CD4-positive, alpha-beta T cell (primary cell): ENCODE results near the gene PTPRO. TPM values are rescaled to one million over a fixed set of nuclear protein-coding genes. Genes with fewer than 3 reads are reported as not detected.

Experiments used
- ATAC-seq: fragments of 200-7000 bp; cut with Tn5 transposase; one replicate; pipeline ENCODE4 v1.10.0; 2022; ENCODE audit warnings: mild to moderate bottlenecking; ENCODE audit not compliant: poor library complexity
- CTCF ChIA-PET: fragments of 350-600 bp; sonication (Branson Sonifier 250); formaldehyde crosslinking; loops from one replicate; lab custom pipeline; 2021; ENCODE audit warnings: antibody characterized with exemption, inconsistent platforms; lab: Charles Lee
- POLR2A ChIA-PET: fragments of 350-600 bp; sonication (Branson Sonifier 250); formaldehyde crosslinking; loops from one replicate; lab custom pipeline; 2021; ENCODE audit warnings: antibody characterized with exemption, inconsistent platforms; lab: Charles Lee
- DNase-seq, 14 experiments: peaks; one replicate each; pipeline ENCODE4 v3.0.0-alpha.2; 2013 to 2020; ENCODE audit warnings: mixed read lengths in 2 of 14
- H3K27ac ChIP-seq, 2 donors: one replicate each; pipeline versions ENCODE4 v1.5.1 to v1.7.0; 2013; ENCODE audit warnings: low read length in 2 of 2, low read depth in 1 of 2, mild to moderate bottlenecking in 1 of 2
- H3K27me3 ChIP-seq, 2 experiments: 1 replicate in 1 of 2; 2 replicates in 1 of 2; pipeline versions ENCODE4 v1.6.1 to v1.7.0; 2013; ENCODE audit warnings: low read length in 2 of 2, control low read depth in 1 of 2, mild to moderate bottlenecking in 1 of 2, moderate library complexity in 1 of 2; ENCODE audit not compliant: insufficient read depth in 2 of 2, control insufficient read depth in 1 of 2
- H3K36me3 ChIP-seq: one replicate; pipeline ENCODE4 v1.6.1; 2013; ENCODE audit warnings: low read length, control low read depth; ENCODE audit not compliant: insufficient read depth
- H3K4me1 ChIP-seq: one replicate; pipeline ENCODE4 v1.6.1; 2013; ENCODE audit warnings: low read length, control low read depth; ENCODE audit not compliant: insufficient read depth
- H3K4me3 ChIP-seq: one replicate; pipeline ENCODE4 v1.5.1; 2013; ENCODE audit warnings: mild to moderate bottlenecking, low read length, moderate library complexity
- H3K9me3 ChIP-seq, 2 experiments: 1 replicate in 1 of 2; 2 replicates in 1 of 2; pipeline versions ENCODE4 v1.6.1 to v1.7.0; 2013; ENCODE audit warnings: low read length in 2 of 2, mild to moderate bottlenecking in 2 of 2, control low read depth in 1 of 2, moderate library complexity in 1 of 2; ENCODE audit not compliant: control insufficient read depth in 1 of 2, insufficient read depth in 1 of 2
- H3K27ac Mint-ChIP-seq: one replicate; pipeline ENCODE4 v1.8.0; 2020; ENCODE audit warnings: mixed read lengths
- H3K27me3 Mint-ChIP-seq: one replicate; pipeline ENCODE4 v1.8.0; 2021; ENCODE audit warnings: mixed read lengths
- H3K36me3 Mint-ChIP-seq: one replicate; pipeline ENCODE4 v1.8.0; 2021; ENCODE audit warnings: low read depth, mixed read lengths
- H3K4me1 Mint-ChIP-seq: one replicate; pipeline ENCODE4 v1.8.0; 2021; ENCODE audit warnings: low read depth, mixed read lengths
- H3K4me3 Mint-ChIP-seq: one replicate; pipeline ENCODE4 v1.8.0; 2020; ENCODE audit warnings: mild to moderate bottlenecking, mixed read lengths
- H3K9me3 Mint-ChIP-seq: one replicate; pipeline ENCODE4 v1.8.0; 2020; ENCODE audit warnings: mixed read lengths
- intact Hi-C, 2 experiments: fragments of 100-400 bp; cut with DNase I in 1 of 2; cut with micrococcal nuclease in 1 of 2; formaldehyde crosslinking; loops; one replicate each; pipeline versions ENCODE4 v1.15.1 to v1.9.0; 2023 to 2025; cut with DNase I, micrococcal nuclease
- total RNA-seq, 174 experiments: library from RNA in 2 of 174; stranded (reverse) in 2 of 174; gene quantifications; one replicate each; pipeline ENCODE4 v1.2.3 and lab custom pipeline; 2021 to 2026
- TF ChIP-seq, protein P1 (sequence below): fragments of 200-600 bp; IDR thresholded peaks from one replicate; pipeline ENCODE4 v1.8.0; 2022; ENCODE audit warnings: antibody characterized with exemption, mild to moderate bottlenecking

The PTPRO gene
- total RNA-seq, 2 experiments from 2014 or later: 2.1 to 2.8 TPM

GRCh38 chr12:15547691-15548090 is 225.4 kb downstream of the PTPRO start:
- Histone ChIP-seq H3K9me3 (no peaks in the 10 kb centered on the region), H3K27ac (peak overlapping the region; percentile 59 to 67), H3K4me3 (no peak overlapping the region), H3K36me3 (no peaks in the 10 kb centered on the region), H3K4me1 (peaks cover 22% of the 10 kb centered on the region), H3K27me3 (no peaks in the 10 kb centered on the region)
- H3K27me3 Mint-ChIP-seq: no peaks in the 10 kb centered on the region
- POLR2A ChIA-PET: interaction anchor here (1.1 to 6.6 kb wide), 10 partner anchors 10 to 1182 kb away, joined by 3 to 130 read pairs (median 22); partner anchors contain the start of genes ATF7IP, C12orf60, DERA and WBP11
- no peak for ATAC-seq
- CTCF ChIA-PET: interaction anchor here (0.9 to 2.0 kb wide), 5 partner anchors 9 to 43 kb away, joined by 4 to 10 read pairs (median 8); no protein-coding TSS in a partner anchor
- no peak for DNase-seq
- H3K9me3 Mint-ChIP-seq: peaks cover 9% of the 10 kb centered on the region
- peaks cover 47% of the 10 kb centered on the region for H3K36me3 Mint-ChIP-seq
- H3K27ac Mint-ChIP-seq: peak overlapping the region; percentile 100
- peaks cover 81% of the 10 kb centered on the region for H3K4me1 Mint-ChIP-seq
- TF ChIP-seq, protein P1, sequence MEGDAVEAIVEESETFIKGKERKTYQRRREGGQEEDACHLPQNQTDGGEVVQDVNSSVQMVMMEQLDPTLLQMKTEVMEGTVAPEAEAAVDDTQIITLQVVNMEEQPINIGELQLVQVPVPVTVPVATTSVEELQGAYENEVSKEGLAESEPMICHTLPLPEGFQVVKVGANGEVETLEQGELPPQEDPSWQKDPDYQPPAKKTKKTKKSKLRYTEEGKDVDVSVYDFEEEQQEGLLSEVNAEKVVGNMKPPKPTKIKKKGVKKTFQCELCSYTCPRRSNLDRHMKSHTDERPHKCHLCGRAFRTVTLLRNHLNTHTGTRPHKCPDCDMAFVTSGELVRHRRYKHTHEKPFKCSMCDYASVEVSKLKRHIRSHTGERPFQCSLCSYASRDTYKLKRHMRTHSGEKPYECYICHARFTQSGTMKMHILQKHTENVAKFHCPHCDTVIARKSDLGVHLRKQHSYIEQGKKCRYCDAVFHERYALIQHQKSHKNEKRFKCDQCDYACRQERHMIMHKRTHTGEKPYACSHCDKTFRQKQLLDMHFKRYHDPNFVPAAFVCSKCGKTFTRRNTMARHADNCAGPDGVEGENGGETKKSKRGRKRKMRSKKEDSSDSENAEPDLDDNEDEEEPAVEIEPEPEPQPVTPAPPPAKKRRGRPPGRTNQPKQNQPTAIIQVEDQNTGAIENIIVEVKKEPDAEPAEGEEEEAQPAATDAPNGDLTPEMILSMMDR: no peak
- no peak overlapping the region for H3K4me3 Mint-ChIP-seq
- intact Hi-C loops: no loop called here

- ChIA-PET CTCF (interaction anchor here (1.9 to 2.1 kb wide), 3 partner anchors 10 to 34 kb away, joined by 4 to 7 read pairs (median 6); no protein-coding TSS in a partner anchor), POLR2A (interaction anchor here (1.1 to 6.6 kb wide), 4 partner anchors 9 to 23 kb away, joined by 3 to 84 read pairs (median 12); no protein-coding TSS in a partner anchor)
- no peak overlapping the region for H3K27ac ChIP-seq
These were observed 228.5 kb downstream of the PTPRO start for GRCh38 chr12:15550793-15551192.

GRCh38 chr12:15555446-15555845 is 233.1 kb downstream of the PTPRO start:
- Mint-ChIP-seq H3K27me3 (no peaks in the 10 kb centered on the region), H3K4me1 (peaks cover 17% of the 10 kb centered on the region), H3K27ac (no peak overlapping the region), H3K36me3 (peaks cover 50% of the 10 kb centered on the region), H3K9me3 (peaks cover 3% of the 10 kb centered on the region), H3K4me3 (no peak overlapping the region)
- H3K4me3 ChIP-seq: no peak overlapping the region
- ChIA-PET CTCF (interaction anchor here (1.1 kb wide), 1 partner anchor 9 kb away, joined by 3 read pairs; no protein-coding TSS in a partner anchor), POLR2A (interaction anchor here (1.1 kb wide), 1 partner anchor 9 kb away, joined by 4 read pairs; no protein-coding TSS in a partner anchor)
- no peaks in the 10 kb centered on the region for H3K9me3 ChIP-seq
- no peaks in the 10 kb centered on the region for H3K36me3 ChIP-seq
- no peak overlapping the region for H3K27ac ChIP-seq
- TF ChIP-seq, protein P1: no peak
- no peak for ATAC-seq
- intact Hi-C loops: no loop called here
- H3K4me1 ChIP-seq: no peaks in the 10 kb centered on the region
- no peak for DNase-seq
- no peaks in the 10 kb centered on the region for H3K27me3 ChIP-seq

More at GRCh38 chr12:15550793-15551192, 228.5 kb downstream of the PTPRO start:
- Histone ChIP-seq H3K4me1 (peaks cover 2% of the 10 kb centered on the region), H3K36me3 (no peaks in the 10 kb centered on the region), H3K4me3 (no peak overlapping the region), H3K27me3 (no peaks in the 10 kb centered on the region), H3K9me3 (no peaks in the 10 kb centered on the region)
- ATAC-seq: no peak
- Mint-ChIP-seq H3K4me3 (no peak overlapping the region), H3K27me3 (no peaks in the 10 kb centered on the region), H3K4me1 (peaks cover 53% of the 10 kb centered on the region), H3K9me3 (peaks cover 9% of the 10 kb centered on the region), H3K27ac (peak overlapping the region; percentile 100), H3K36me3 (peaks cover 55% of the 10 kb centered on the region)
- TF ChIP-seq, protein P1: no peak
- intact Hi-C loops: no loop called here
- DNase-seq: no peak
